ENCODE results near the gene CYP2D6.
"Not testable (repeated sequence)": the region's sequence is repeated elsewhere in the genome, so short reads cannot be mapped to it uniquely, and the experiment has no call there.

The CYP2D6 gene

DNA sequence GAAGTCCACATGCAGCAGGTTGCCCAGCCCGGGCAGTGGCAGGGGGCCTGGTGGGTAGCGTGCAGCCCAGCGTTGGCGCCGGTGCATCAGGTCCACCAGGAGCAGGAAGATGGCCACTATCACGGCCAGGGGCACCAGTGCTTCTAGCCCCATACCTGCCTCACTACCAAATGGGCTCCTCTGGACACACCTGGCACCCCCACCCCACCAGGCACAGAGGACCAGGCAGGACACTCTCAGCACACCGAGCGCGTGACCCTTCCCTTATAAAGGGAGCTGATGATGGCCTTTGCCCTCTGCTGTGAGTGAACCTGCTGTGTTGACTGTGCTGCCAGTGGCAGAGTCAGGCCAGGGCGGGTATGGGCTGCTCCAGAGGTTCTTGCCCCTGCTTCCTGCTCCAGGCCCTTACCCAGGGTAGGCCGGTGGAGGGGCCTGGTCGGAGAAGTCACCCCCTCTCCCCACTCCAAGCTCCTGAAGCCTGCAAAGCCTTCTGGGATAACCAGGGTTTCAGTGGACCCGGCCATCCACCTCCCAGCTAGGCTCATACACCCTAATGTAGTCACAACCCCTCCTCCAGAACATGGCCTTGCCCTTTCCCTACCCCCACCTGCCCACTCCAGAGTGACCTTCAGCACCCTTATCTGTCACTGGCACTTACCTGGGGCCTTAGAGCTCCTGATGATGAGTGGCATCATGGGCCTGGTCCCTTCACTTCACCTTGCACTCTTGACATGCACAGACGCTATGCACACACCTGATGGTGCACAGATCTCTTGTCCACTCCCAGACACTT lies at the start of gene CYP2D6:
Gene CYP2D6 (minus strand): TSS at position 172 of the 793 bp plus-strand sequence. CDS start 19 bp downstream, at position 153.
- H3K4me3 ChIP-seq (ENCODE audit: low read depth, low read length); DNase-seq (ENCODE audit: low read depth): not testable (repeated sequence)

GRCh38 chr22:42179616-42180015 lies 49.0 kb upstream of the CYP2D6 start:
- TF ChIP-seq CTCF (IDR thresholded peaks at IDR 0.05; ENCODE audit: low read depth, low read length, missing control alignments): no peak
- H3K4me3 ChIP-seq (ENCODE audit: low read depth, low read length): no peak overlapping the region
- no peak for DNase-seq (ENCODE audit: low read depth)

GRCh38 chr22:42178910-42179519 lies 48.4 kb upstream of the CYP2D6 start:
- no peak overlapping the region for H3K4me3 ChIP-seq (ENCODE audit: low read depth, low read length)
- no peak for DNase-seq (ENCODE audit: low read depth)
- no peak for TF ChIP-seq CTCF (IDR thresholded peaks at IDR 0.05; ENCODE audit: low read depth, low read length, missing control alignments)

GRCh38 chr22:42177891-42178336 lies 47.3 kb upstream of the CYP2D6 start:
- no peak for DNase-seq (ENCODE audit: low read depth)
- TF ChIP-seq CTCF (IDR thresholded peaks at IDR 0.05; ENCODE audit: low read depth, low read length, missing control alignments): no peak
- no peak overlapping the region for H3K4me3 ChIP-seq (ENCODE audit: low read depth, low read length)

- no peak for TF ChIP-seq CTCF (IDR thresholded peaks at IDR 0.05; ENCODE audit: low read depth, low read length, missing control alignments)
- no peak overlapping the region for H3K4me3 ChIP-seq (ENCODE audit: low read depth, low read length)
- no peak for DNase-seq (ENCODE audit: low read depth)
Observed at GRCh38 chr22:42176255-42176915, 45.8 kb upstream of the CYP2D6 start.

DNA sequence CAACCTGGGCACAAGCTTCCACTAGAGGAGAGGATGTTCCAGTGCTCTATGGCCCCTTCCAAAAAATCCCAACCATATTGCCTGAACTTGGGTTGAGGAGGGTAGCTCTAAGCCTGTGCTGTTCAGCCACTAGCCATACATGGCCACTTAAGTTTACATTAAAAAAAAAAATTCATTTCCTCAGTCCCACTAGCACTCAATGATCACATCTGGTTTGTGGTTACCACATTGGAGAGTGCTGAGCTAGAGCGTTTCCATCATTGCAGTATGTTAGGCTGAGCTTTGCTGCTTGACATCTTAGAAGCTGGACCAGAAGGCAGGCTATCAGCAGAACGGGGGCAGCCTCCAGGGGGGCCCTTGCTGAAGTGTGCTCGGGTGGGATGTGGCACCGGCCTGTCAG lies 43.5 kb upstream of the CYP2D6 start:
- H3K4me3 ChIP-seq (ENCODE audit: low read depth, low read length): no peak overlapping the region
- DNase-seq (ENCODE audit: low read depth): no peak
- no peak for TF ChIP-seq CTCF (IDR thresholded peaks at IDR 0.05; ENCODE audit: low read depth, low read length, missing control alignments)

- H3K4me3 ChIP-seq (ENCODE audit: low read depth, low read length): no peak overlapping the region
- TF ChIP-seq CTCF (IDR thresholded peaks at IDR 0.05; ENCODE audit: low read depth, low read length, missing control alignments): no peak
Observed at GRCh38 chr22:42173183-42173926, 42.7 kb upstream of the CYP2D6 start.

More at GRCh38 chr22:42173183-42173926, 42.7 kb upstream of the CYP2D6 start:
- DNase-seq (ENCODE audit: low read depth): no peak
